GM23338 (cell line): ENCODE results near the gene CREBL2. TPM values are rescaled to one million over a fixed set of nuclear protein-coding genes. Genes with fewer than 3 reads are reported as not detected.

Experiments
- ATAC-seq: fragments of 200-7000 bp; cut with Tn5 transposase; 3 replicates; pipeline ENCODE4 v1.9.1; 2020
- DNase-seq: peaks from one replicate; pipeline ENCODE4 v3.0.0-alpha.2; 2015; ENCODE audit warnings: low spot score
- H2AFZ ChIP-seq: fragments of 200-600 bp; sonication (generic); 2 replicates; pipeline ENCODE4 v1.8.0; 2016; ENCODE audit warnings: antibody characterized with exemption, mild to moderate bottlenecking, moderate library complexity
- H3F3A ChIP-seq: fragments of 200-600 bp; sonication (generic); replicated peaks from 2 replicates; pipeline ENCODE4 v1.8.0; 2017; ENCODE audit warnings: antibody characterized with exemption, mixed run types, low read depth
- H3K27ac ChIP-seq: fragments of 200-600 bp; sonication (generic); 2 replicates; pipeline ENCODE4 v1.6.1; 2016; ENCODE audit warnings: low read depth
- H3K27me3 ChIP-seq: fragments of 200-600 bp; sonication (generic); 2 replicates; pipeline ENCODE4 v1.8.0; 2016; ENCODE audit warnings: mild to moderate bottlenecking, mixed run types, moderate library complexity; ENCODE audit not compliant: insufficient read depth
- H3K36me3 ChIP-seq: fragments of 200-600 bp; sonication (generic); 2 replicates; pipeline ENCODE4 v1.8.0; 2016; ENCODE audit warnings: mild to moderate bottlenecking; ENCODE audit not compliant: insufficient read depth
- H3K4me1 ChIP-seq: fragments of 200-600 bp; sonication (generic); 2 replicates; pipeline ENCODE4 v1.8.0; 2016; ENCODE audit warnings: mild to moderate bottlenecking, moderate library complexity; ENCODE audit not compliant: insufficient read depth
- H3K4me2 ChIP-seq: fragments of 200-600 bp; sonication (generic); 2 replicates; pipeline ENCODE4 v1.7.1; 2017; ENCODE audit warnings: mixed run types
- H3K4me3 ChIP-seq: fragments of 200-600 bp; sonication (generic); 2 replicates; pipeline ENCODE4 v1.6.1; 2016; ENCODE audit warnings: mixed run types
- H3K79me2 ChIP-seq: fragments of 200-600 bp; sonication (generic); replicated peaks from 2 replicates; pipeline ENCODE4 v1.8.0; 2017; ENCODE audit warnings: mild to moderate bottlenecking; ENCODE audit not compliant: insufficient read depth
- H3K9me2 ChIP-seq: fragments of 200-600 bp; sonication (generic); 2 replicates; pipeline ENCODE4 v1.8.0; 2017; ENCODE audit not compliant: insufficient read depth
- H4K20me1 ChIP-seq: fragments of 200-600 bp; sonication (generic); replicated peaks from 2 replicates; pipeline ENCODE4 v1.8.0; 2017; ENCODE audit warnings: mild to moderate bottlenecking; ENCODE audit not compliant: insufficient read depth
- H3K27ac Mint-ChIP-seq: 2 replicates; pipeline ENCODE4 v1.8.0; 2020; ENCODE audit warnings: inconsistent platforms, mild to moderate bottlenecking, moderate library complexity, mixed read lengths
- H3K27me3 Mint-ChIP-seq: 3 replicates; pipeline ENCODE4 v1.8.0; 2022; ENCODE audit warnings: low read depth, mild to moderate bottlenecking, moderate library complexity, mixed read lengths, inconsistent platforms; ENCODE audit not compliant: insufficient read depth, poor library complexity
- H3K36me3 Mint-ChIP-seq: 3 replicates; pipeline ENCODE4 v1.8.0; 2021; ENCODE audit warnings: low read depth, mild to moderate bottlenecking, inconsistent platforms, moderate library complexity, mixed read lengths
- H3K4me1 Mint-ChIP-seq: 3 replicates; pipeline ENCODE4 v1.8.0; 2020; ENCODE audit warnings: mild to moderate bottlenecking, inconsistent platforms, mixed read lengths
- H3K4me3 Mint-ChIP-seq: 3 replicates; pipeline ENCODE4 v1.8.0; 2021; ENCODE audit warnings: moderate library complexity, mild to moderate bottlenecking, inconsistent platforms, mixed read lengths
- H3K9me3 Mint-ChIP-seq: 3 replicates; pipeline ENCODE4 v1.8.0; 2020; ENCODE audit warnings: moderate library complexity, mild to moderate bottlenecking, inconsistent platforms, mixed read lengths
- CTCF ChIP-seq, 2 experiments: fragments of 200-600 bp in 1 of 2; sonication (generic) in 1 of 2; conservative IDR thresholded peaks; 2 replicates each; pipeline versions ENCODE4 v1.5.1 to v1.6.1; 2016 to 2017; ENCODE audit warnings: antibody characterized with exemption in 2 of 2, low read depth in 2 of 2, mild to moderate bottlenecking in 2 of 2, moderate library complexity in 1 of 2
- ETS1 ChIP-seq: IDR thresholded peaks from 2 replicates; pipeline ENCODE4 v1.6.1; 2016; ENCODE audit warnings: antibody characterized with exemption
- EZH2 ChIP-seq: fragments of 200-600 bp; sonication (generic); IDR thresholded peaks from one replicate; pipeline ENCODE4 v1.8.0; 2017; ENCODE audit warnings: antibody characterized with exemption, mild to moderate bottlenecking, low read depth; ENCODE audit not compliant: unreplicated experiment
- JUNB ChIP-seq: IDR thresholded peaks from one replicate; pipeline ENCODE4 v1.6.1; 2016; ENCODE audit warnings: antibody characterized with exemption; ENCODE audit not compliant: unreplicated experiment
- POLR2AphosphoS5 ChIP-seq: IDR thresholded peaks from 2 replicates; pipeline ENCODE4 v1.6.1; 2016; ENCODE audit warnings: antibody characterized with exemption, low read depth
- ZNF114 ChIP-seq: fragments of 250-450 bp; sonication (Bioruptor Pico); IDR thresholded peaks from 2 replicates; pipeline ENCODE4 v1.5.0; 2020; ENCODE audit warnings: mild to moderate bottlenecking, moderate library complexity
- ZNF462 ChIP-seq: fragments of 250-450 bp; sonication (Bioruptor Pico); IDR thresholded peaks from 2 replicates; pipeline ENCODE4 v1.5.0; 2020; ENCODE audit warnings: mild to moderate bottlenecking, moderate library complexity
- polyA plus RNA-seq: library from polyadenylated mRNA; unstranded; fragments of >200 nt; fragmentation: Nextera tagmentation; extraction: Ambion mirVana; gene quantifications from 2 replicates; pipeline ENCODE4 v1.2.1, GENCODE V29; 2016
- total RNA-seq: library from RNA; depleted of rRNA; stranded (reverse); fragments of >200 nt; shearing (Covaris generic); gene quantifications from 2 replicates; pipeline ENCODE4 v1.2.3, GENCODE V29; 2014

The CREBL2 gene
- total and polyA plus RNA-seq, 2 experiments from 2014 or later, result 9.0 to 21.6 TPM

- peaks cover 4% of the 10 kb centered on the region; the same call in 1 of the 3 replicates for H3K4me1 Mint-ChIP-seq
- Histone ChIP-seq H3K4me2 (no peak overlapping the region), H3K4me1 (no peaks in the 10 kb centered on the region)
Measured at GRCh38 chr12:12627308-12627827, 15.7 kb downstream of the CREBL2 start.

More at GRCh38 chr12:12627308-12627827, 15.7 kb downstream of the CREBL2 start:
- Histone ChIP-seq H2AFZ (no peak overlapping the region), H4K20me1 (no peaks in the 10 kb centered on the region), H3K36me3 (no peaks in the 10 kb centered on the region), H3K27me3 (no peaks in the 10 kb centered on the region), H3K27ac (no peak overlapping the region), H3K4me3 (no peak overlapping the region), H3K79me2 (peaks cover 10% of the 10 kb centered on the region; the same call in 1 of the 2 replicates), H3F3A (no peaks in the 10 kb centered on the region), H3K9me2 (no peaks in the 10 kb centered on the region)
- Mint-ChIP-seq H3K36me3 (peaks cover 8% of the 10 kb centered on the region; the same call in 2 of the 3 replicates), H3K4me3 (no peak overlapping the region), H3K9me3 (peaks cover 3% of the 10 kb centered on the region; the same call in 2 of the 3 replicates), H3K27me3 (peaks cover 9% of the 10 kb centered on the region), H3K27ac (no peak overlapping the region)
- DNase-seq (no peak), ATAC-seq (no peak)
- no peak for TF ChIP-seq ZNF462
- TF ChIP-seq ZNF114 (CRISPR knock-in tag), result no peak
- no peak for TF ChIP-seq JUNB
- TF ChIP-seq EZH2, result no peak
- TF ChIP-seq POLR2AphosphoS5, result no peak
- no peak for TF ChIP-seq ETS1
- no peak for TF ChIP-seq CTCF (conservative IDR thresholded peaks at IDR 0.05; ENCODE audit: low read depth in 2 of 2)
